ENCODE results near the gene SORBS1. TPM values are rescaled to one million over a fixed set of nuclear protein-coding genes. Genes with fewer than 3 reads are reported as not detected.

Gene SORBS1
- total RNA-seq, 1 donor from 2014 or later: 5.1 TPM

DNA sequence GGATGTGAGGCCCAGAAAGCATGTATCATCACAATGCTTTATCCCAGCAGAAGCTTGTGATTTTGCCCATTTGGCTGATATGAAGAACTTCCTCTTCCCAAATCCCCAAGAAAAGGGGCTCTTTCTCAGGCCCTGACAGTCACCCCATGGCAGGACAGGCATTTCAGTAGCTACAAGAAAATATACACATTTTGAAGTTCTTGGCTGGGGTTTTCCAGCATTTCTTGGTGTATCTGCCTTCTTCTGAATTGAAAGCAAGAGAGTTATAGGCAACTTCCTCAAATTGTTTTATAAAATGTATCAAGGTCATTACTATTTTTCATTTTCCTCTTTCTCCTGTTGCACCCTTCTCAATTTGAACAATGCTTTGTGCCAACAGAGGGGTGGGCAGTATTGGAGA is 207.1 kb downstream of the SORBS1 start:
- Mint-ChIP-seq H3K4me3 (ENCODE audit: unreplicated experiment) (no peak overlapping the region), H3K27ac (ENCODE audit: unreplicated experiment) (no peak overlapping the region), H3K27me3 (ENCODE audit: low read depth, unreplicated experiment) (no peaks in the 10 kb centered on the region), H3K4me1 (ENCODE audit: low read depth, unreplicated experiment) (peaks cover 12% of the 10 kb centered on the region), H3K9me3 (ENCODE audit: unreplicated experiment) (no peaks in the 10 kb centered on the region), H3K36me3 (ENCODE audit: low read depth, unreplicated experiment) (peaks cover 5% of the 10 kb centered on the region)
- no peaks in the 10 kb centered on the region for H3K79me2 ChIP-seq (ENCODE audit: insufficient read depth, low read length)
- H3K36me3 ChIP-seq (ENCODE audit: insufficient read depth, low read length): no peaks in the 10 kb centered on the region
- no peaks in the 10 kb centered on the region for H3K27me3 ChIP-seq (ENCODE audit: insufficient read depth, low read length)
- no peak overlapping the region for H3K4me2 ChIP-seq (ENCODE audit: low read length)
- FAIRE-seq: no peak
- H2AFZ ChIP-seq (ENCODE audit: low read depth, low read length): no peak overlapping the region
- DNase-seq (ENCODE audit: low read depth): no peak
- H4K20me1 ChIP-seq (ENCODE audit: insufficient read depth, low read length): no peaks in the 10 kb centered on the region
- H3K9ac ChIP-seq (ENCODE audit: low read length): no peak overlapping the region
- no peak overlapping the region for H3K4me3 ChIP-seq (ENCODE audit: insufficient read depth, low read depth, low read length)
- no peaks in the 10 kb centered on the region for H3K4me1 ChIP-seq (ENCODE audit: insufficient read depth, low read length)
- TF ChIP-seq EZH2 (IDR thresholded peaks at IDR 0.05; ENCODE audit: insufficient read depth, low read length): no peak
- TF ChIP-seq, protein P1, sequence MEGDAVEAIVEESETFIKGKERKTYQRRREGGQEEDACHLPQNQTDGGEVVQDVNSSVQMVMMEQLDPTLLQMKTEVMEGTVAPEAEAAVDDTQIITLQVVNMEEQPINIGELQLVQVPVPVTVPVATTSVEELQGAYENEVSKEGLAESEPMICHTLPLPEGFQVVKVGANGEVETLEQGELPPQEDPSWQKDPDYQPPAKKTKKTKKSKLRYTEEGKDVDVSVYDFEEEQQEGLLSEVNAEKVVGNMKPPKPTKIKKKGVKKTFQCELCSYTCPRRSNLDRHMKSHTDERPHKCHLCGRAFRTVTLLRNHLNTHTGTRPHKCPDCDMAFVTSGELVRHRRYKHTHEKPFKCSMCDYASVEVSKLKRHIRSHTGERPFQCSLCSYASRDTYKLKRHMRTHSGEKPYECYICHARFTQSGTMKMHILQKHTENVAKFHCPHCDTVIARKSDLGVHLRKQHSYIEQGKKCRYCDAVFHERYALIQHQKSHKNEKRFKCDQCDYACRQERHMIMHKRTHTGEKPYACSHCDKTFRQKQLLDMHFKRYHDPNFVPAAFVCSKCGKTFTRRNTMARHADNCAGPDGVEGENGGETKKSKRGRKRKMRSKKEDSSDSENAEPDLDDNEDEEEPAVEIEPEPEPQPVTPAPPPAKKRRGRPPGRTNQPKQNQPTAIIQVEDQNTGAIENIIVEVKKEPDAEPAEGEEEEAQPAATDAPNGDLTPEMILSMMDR (IDR thresholded peaks at IDR 0.05; ENCODE audit: insufficient read depth, low read depth, low read length): no peak
- H3K9me3 ChIP-seq (ENCODE audit: insufficient read depth, low read depth, low read length): no peaks in the 10 kb centered on the region
- no peak overlapping the region for H3K27ac ChIP-seq (ENCODE audit: low read depth, low read length)

DNA sequence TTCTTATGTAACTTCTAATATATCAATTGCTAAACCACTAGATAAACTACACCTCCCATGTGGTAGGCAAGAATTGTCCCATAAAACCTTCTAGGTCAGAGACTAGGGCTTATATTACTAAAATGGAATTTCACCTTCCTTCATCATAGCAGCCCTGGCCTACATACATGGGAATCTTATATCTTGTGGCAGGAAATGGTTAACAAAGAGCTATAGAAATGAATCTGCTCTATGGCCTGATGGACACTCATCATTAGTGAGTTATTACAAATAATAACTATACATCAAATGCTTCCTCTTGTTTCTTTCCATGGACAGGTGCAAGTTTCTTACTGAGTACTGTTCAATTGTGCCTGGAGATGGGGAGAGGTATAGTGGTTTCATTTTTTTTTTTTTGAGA is 208.0 kb downstream of the SORBS1 start:
- no peaks in the 10 kb centered on the region for H3K4me1 ChIP-seq (ENCODE audit: insufficient read depth, low read length)
- H3K27me3 Mint-ChIP-seq (ENCODE audit: low read depth, unreplicated experiment): no peaks in the 10 kb centered on the region
- no peak for FAIRE-seq
- H3K9me3 ChIP-seq (ENCODE audit: insufficient read depth, low read depth, low read length): no peaks in the 10 kb centered on the region
- TF ChIP-seq EZH2 (IDR thresholded peaks at IDR 0.05; ENCODE audit: insufficient read depth, low read length): no peak
- TF ChIP-seq, protein P1 (IDR thresholded peaks at IDR 0.05; ENCODE audit: insufficient read depth, low read depth, low read length): no peak
- no peaks in the 10 kb centered on the region for H3K36me3 ChIP-seq (ENCODE audit: insufficient read depth, low read length)
- H3K79me2 ChIP-seq (ENCODE audit: insufficient read depth, low read length): no peaks in the 10 kb centered on the region
- H3K4me1 Mint-ChIP-seq (ENCODE audit: low read depth, unreplicated experiment): peaks cover 5% of the 10 kb centered on the region
- H3K27ac ChIP-seq (ENCODE audit: low read depth, low read length): no peak overlapping the region
- H3K4me3 ChIP-seq (ENCODE audit: insufficient read depth, low read depth, low read length): no peak overlapping the region
- no peak overlapping the region for H3K4me3 Mint-ChIP-seq (ENCODE audit: unreplicated experiment)
- H3K4me2 ChIP-seq (ENCODE audit: low read length): no peak overlapping the region
- H2AFZ ChIP-seq (ENCODE audit: low read depth, low read length): no peak overlapping the region
- no peaks in the 10 kb centered on the region for H3K9me3 Mint-ChIP-seq (ENCODE audit: unreplicated experiment)
- H3K27ac Mint-ChIP-seq (ENCODE audit: unreplicated experiment): no peak overlapping the region
- H3K9ac ChIP-seq (ENCODE audit: low read length): no peak overlapping the region
- peaks cover 5% of the 10 kb centered on the region for H3K36me3 Mint-ChIP-seq (ENCODE audit: low read depth, unreplicated experiment)
- H3K27me3 ChIP-seq (ENCODE audit: insufficient read depth, low read length): no peaks in the 10 kb centered on the region
- no peak for DNase-seq (ENCODE audit: low read depth)
- no peaks in the 10 kb centered on the region for H4K20me1 ChIP-seq (ENCODE audit: insufficient read depth, low read length)

DNA sequence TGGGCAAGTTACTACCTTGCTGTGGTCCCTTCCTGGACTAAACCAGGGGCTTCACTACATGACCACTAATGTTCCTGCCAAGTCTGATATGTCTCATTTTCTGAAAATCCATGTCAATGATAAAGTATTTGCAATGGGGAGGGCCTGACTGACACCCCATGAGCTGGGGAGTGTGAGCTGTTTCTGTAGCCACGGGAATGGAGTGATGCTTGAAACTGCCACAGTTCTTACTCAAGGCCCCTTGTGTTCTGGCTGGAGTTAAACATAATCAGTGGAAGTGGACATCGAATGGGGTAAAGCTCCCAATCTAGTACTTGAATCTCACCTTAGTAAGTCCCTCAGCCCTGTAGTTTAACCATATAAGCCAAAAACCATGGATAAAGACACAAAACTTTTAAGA is 208.5 kb downstream of the SORBS1 start:
- Mint-ChIP-seq H3K4me1 (ENCODE audit: low read depth, unreplicated experiment) (peaks cover 3% of the 10 kb centered on the region), H3K9me3 (ENCODE audit: unreplicated experiment) (no peaks in the 10 kb centered on the region), H3K36me3 (ENCODE audit: low read depth, unreplicated experiment) (peaks cover 5% of the 10 kb centered on the region), H3K4me3 (ENCODE audit: unreplicated experiment) (no peak overlapping the region), H3K27ac (ENCODE audit: unreplicated experiment) (no peak overlapping the region), H3K27me3 (ENCODE audit: low read depth, unreplicated experiment) (no peaks in the 10 kb centered on the region)
- Histone ChIP-seq H3K4me1 (ENCODE audit: insufficient read depth, low read length) (no peaks in the 10 kb centered on the region), H3K27me3 (ENCODE audit: insufficient read depth, low read length) (no peaks in the 10 kb centered on the region), H3K9ac (ENCODE audit: low read length) (no peak overlapping the region), H3K79me2 (ENCODE audit: insufficient read depth, low read length) (no peaks in the 10 kb centered on the region), H2AFZ (ENCODE audit: low read depth, low read length) (no peak overlapping the region), H3K9me3 (ENCODE audit: insufficient read depth, low read depth, low read length) (no peaks in the 10 kb centered on the region), H3K36me3 (ENCODE audit: insufficient read depth, low read length) (no peaks in the 10 kb centered on the region), H3K4me2 (ENCODE audit: low read length) (no peak overlapping the region), H4K20me1 (ENCODE audit: insufficient read depth, low read length) (no peaks in the 10 kb centered on the region), H3K4me3 (ENCODE audit: insufficient read depth, low read depth, low read length) (no peak overlapping the region), H3K27ac (ENCODE audit: low read depth, low read length) (no peak overlapping the region)
- no peak for DNase-seq (ENCODE audit: low read depth)
- no peak for TF ChIP-seq EZH2 (IDR thresholded peaks at IDR 0.05; ENCODE audit: insufficient read depth, low read length)
- TF ChIP-seq, protein P1 (IDR thresholded peaks at IDR 0.05; ENCODE audit: insufficient read depth, low read depth, low read length): no peak
- no peak for FAIRE-seq

All from astrocyte (in vitro differentiated cells and primary cell).